Activated gamma-delta T cell treated with Interleukin-2 at 50 U/mL for 16 hours (primary cell): Measurements from ENCODE around the gene SLC8A1.

Experiments
- DNase-seq: peaks from one replicate; pipeline ENCODE4 v3.0.0-alpha.2; 2020

The SLC8A1 gene

GRCh38 chr2:40300391-40300790 is 151.5 kb downstream of the SLC8A1 start:
- no peak for DNase-seq

DNA sequence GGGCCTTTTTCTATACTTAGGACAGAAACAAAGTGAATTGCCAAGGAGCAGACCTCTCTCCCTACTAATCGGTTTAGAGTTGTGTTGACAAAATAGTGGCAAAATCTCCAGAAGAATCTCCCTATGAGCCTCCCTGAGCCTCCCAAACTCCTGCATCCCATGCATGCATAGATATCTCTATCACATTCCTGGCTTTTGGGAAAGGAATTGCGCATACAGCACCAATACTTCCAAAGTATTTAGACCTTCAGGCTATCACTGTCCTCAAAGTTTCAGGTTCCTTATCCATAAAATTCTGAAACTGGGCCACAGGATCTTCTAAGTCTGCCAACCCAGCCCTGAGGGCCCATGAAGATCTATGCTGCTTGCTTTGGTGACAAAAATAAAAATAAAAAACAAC is 152.1 kb downstream of the SLC8A1 start:
- no peak for DNase-seq

GRCh38 chr2:40299173-40299572 is 152.7 kb downstream of the SLC8A1 start:
- no peak for DNase-seq

DNA sequence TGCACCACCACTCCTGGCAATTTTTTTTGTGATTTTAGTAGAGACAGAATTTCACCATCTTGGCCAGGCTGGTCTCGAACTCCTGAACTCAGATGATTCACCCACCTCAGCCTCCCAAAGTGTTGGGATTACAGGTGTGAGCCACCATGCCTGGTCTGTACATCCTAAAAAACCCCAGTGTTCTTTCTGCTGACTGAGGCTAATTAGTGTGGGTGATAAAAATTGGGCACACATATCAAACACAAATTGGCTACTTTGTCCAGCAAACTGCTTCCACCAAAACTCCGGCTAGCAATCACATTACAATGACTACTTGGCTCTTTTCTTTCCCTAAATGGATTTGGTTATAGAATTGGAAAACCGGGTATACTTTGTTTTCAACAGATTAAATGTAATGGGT is 153.9 kb downstream of the SLC8A1 start:
- no peak for DNase-seq

GRCh38 chr2:40292291-40292690 is 159.6 kb downstream of the SLC8A1 start:
- no peak for DNase-seq

DNA sequence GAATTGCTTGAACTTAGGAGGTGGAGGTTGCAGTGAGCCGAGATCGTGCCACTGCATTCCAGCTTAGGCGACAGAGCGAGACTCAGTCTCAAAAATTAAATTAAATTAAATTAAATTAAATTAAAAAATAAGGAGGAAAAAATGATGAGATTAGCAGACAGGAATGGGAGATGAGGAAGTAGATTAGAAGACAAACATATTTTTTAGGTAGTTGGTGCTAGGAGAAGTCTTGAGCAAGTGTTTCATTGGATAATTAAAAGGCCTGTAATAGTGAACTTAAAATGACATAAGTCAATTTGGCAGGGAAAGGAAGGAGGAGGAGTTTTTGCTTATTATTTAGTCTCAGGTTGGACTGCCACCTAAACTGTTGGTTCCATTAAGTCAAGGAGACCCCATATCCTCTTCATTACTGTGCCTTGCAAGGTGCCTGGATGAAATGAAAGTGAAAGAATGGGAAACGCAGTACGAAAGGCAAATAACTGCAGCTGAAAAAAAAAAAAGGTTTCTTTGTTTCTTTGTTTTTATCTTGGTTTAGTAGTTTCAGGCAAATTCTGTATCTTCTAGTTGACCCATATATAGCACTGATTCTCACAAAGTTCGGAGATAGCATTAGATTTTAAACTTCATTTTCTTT is 162.0 kb downstream of the SLC8A1 start:
- no peak for DNase-seq

GRCh38 chr2:40287773-40288172 is 164.1 kb downstream of the SLC8A1 start:
- no peak for DNase-seq

- no peak for DNase-seq
Observed at GRCh38 chr2:40287195-40287594, 164.7 kb downstream of the SLC8A1 start.

DNA sequence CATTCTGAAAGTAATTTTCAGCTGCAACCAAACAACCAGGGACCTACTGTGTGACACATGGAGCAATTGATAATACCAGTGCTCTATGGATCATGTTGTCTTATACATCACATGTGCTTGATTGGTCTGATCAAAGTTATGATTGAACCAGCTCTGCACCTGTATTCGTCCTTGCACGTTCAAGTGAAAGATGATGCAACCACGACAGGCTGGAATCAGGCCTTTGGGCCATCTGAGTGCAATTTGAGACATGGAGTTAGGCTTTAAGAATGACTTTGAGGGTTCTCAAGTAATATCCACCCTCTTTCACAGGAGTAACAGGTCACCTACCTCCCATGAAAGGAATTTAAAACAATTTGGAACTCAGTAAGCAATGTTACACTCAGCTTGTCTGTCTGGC is 165.2 kb downstream of the SLC8A1 start:
- no peak for DNase-seq

- DNase-seq = no peak
Observed at GRCh38 chr2:40285391-40285790, 166.5 kb downstream of the SLC8A1 start.

- no peak for DNase-seq
Observed at GRCh38 chr2:40284797-40285196, 167.1 kb downstream of the SLC8A1 start.

GRCh38 chr2:40283111-40283909 is 168.6 kb downstream of the SLC8A1 start:
- DNase-seq = no peak

GRCh38 chr2:40282428-40282827 is 169.5 kb downstream of the SLC8A1 start:
- no peak for DNase-seq

- DNase-seq = no peak
Observed at GRCh38 chr2:40281021-40281940, 170.6 kb downstream of the SLC8A1 start.

DNA sequence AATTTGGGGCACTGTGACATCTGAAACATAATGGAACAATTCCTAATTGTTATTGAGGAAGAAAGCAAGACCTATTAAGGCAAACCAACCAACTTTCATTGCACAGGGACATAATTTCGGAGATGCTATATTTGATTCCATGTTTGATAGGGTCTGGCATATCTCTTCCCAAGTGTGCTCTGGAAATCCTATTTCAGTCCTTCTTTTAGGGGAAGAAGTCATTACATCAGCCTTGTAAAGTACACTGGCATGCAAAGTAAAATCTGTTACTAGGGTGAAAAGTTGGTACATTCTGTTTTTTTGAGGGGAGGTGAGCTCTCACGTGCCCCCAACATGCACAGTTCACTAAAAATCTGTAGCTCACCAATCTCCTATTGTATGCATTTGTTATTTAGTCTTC is 172.4 kb downstream of the SLC8A1 start:
- no peak for DNase-seq

DNA sequence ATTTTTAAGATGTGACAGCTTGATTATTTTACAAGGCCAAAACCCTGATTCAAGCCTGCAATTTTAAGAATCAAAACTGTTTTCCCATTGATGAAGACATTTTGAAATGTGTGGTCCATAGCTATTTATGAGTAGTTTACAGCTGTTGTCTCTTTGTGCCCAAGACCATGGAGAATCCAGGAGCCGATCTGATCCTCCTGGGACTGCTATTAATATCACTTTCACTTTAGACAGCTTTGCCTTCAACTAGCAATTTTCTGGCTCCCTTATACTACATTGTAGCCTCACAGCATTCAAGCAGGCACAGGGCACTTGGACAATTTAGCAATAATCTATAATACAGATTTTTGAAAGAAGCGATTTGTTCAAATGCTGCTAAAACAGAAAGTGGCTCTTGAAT is 172.9 kb downstream of the SLC8A1 start:
- no peak for DNase-seq

DNA sequence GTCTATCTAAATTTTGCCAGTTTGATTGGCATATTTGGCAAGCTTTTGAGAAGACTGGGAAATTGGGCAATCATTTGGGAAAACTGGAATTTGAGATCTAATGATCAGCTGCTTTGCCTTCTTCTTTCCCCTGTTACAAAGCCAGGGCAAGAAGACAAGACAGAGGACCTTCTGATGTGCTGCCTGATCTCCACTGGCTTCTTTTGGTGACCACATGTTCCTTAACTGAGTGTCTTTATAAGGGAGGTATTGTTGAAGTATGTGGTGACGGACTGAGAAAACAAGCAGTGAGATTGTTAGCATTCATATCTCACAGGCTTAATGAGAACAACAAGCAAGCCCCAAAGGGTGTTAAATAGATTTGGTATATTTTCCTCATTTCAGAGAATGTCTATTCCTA is 175.8 kb downstream of the SLC8A1 start:
- DNase-seq = no peak

- no peak for DNase-seq
Observed at GRCh38 chr2:40274270-40274669, 177.6 kb downstream of the SLC8A1 start.

DNA sequence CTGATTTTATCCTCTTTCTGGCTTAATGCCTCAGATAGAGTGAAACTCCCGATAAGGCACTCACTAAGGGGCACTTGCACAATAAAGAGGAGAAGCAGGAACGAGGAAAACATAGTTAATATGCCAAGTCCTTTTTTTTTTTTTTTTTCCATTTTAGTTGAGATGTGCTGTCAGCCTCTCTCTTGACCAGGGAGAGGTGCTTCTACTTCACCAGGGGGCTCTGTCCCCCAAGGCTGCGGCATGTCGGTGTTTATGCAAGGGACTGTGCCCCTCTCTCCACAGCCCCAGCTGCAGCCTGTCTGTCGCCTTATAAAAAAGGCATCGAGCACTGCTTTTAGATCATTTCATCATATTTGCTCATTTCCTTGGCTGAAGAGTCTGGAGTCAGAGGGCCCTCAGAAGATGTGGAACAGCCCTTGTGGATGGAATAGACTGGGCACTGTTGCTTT is 178.1 kb downstream of the SLC8A1 start:
- DNase-seq = no peak

DNA sequence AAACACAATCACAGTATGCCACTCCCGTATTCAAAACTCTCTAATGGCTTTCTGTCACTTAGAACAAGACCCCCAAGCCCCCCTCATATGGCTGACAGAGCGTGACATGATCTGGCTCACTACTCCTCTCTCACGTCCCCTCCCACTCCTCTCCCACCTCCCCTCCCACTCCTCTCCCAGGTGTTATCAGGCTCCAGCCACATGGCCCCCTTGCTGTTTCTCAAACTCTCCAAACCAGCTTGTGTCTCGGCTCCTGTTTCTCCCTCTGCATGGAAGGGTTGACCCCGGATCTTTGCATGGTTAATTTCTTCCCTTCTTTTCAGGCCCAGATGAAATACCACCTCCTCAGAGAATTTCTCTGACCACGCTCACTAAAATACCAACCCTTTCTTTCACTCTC is 180.8 kb downstream of the SLC8A1 start:
- no peak for DNase-seq

DNA sequence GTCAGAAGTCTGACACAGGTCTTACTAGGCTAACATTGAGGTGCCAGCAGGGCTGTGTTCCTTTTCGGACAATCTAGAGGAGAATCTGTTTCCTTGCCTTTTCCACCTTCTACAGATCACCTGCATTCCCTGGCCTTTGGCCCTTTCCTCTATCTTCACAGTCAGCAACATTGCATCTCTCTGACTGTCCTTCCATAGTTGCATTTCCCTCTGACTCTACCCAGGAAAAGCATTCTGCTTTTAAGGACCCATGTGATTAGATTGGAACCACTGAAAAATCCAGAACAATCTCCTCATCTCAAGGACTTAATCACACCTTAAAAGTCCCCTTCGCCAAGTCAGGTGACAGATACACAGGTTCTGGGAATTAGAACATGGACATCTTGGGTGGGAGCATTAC is 181.5 kb downstream of the SLC8A1 start:
- DNase-seq = no peak

DNA sequence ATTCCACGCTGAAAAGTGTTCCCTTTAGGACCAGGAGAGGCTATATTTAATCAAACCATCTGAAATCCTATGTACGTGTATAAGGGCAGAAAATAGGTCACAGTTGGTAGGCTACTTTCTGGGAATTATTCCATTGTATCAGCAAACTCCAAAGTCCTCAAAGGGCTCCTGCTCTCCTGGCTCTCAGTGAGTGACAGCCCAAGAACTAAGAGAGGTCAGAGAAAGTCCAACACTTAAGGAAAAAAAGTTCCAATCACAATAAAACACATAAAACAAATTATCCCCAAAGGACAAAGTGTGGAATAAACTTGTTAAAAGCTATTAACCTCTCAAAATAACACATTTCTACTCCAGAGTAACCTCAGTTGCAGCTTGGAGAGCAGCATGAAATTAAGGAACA is 183.3 kb downstream of the SLC8A1 start:
- DNase-seq = no peak

- DNase-seq = no peak
Observed at GRCh38 chr2:40266201-40266600, 185.7 kb downstream of the SLC8A1 start.

DNA sequence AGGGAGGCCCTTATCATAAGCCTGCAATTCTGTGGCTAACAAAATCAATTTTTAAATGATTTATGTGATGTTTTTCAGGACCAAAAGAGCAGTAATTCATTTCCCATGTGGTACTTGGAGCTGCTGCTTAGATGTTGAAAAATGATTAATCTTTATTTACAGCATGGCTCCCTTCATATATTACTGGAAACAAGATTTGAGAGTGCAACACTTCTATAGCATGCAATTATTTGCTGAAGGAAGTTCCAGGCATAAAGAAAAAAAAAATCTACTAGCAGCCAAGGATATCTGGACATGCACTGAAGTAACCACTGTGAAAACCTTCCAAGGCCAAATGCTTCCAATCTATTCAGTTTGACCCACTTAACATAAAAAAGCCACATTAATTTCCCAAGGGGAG is 186.3 kb downstream of the SLC8A1 start:
- DNase-seq = no peak
